D721Med (cell line): ENCODE data around the gene ART4.

Experiments used
- DNase-seq: peaks from one replicate; pipeline ENCODE4 v3.0.0; 2011; ENCODE audit warnings: low spot score; ENCODE audit not compliant: insufficient read length
- FAIRE-seq: peaks from 2 replicates; lab custom pipeline; 2011; peaks lifted over from hg19 to GRCh38; lab: Jason Lieb, UNC
- CTCF ChIP-seq: IDR thresholded peaks from 2 replicates; pipeline ENCODE4 v1.5.1; 2012; ENCODE audit warnings: mild to moderate bottlenecking, control low read depth; ENCODE audit not compliant: insufficient read depth; ENCODE audit errors: missing control alignments

Gene ART4

DNA sequence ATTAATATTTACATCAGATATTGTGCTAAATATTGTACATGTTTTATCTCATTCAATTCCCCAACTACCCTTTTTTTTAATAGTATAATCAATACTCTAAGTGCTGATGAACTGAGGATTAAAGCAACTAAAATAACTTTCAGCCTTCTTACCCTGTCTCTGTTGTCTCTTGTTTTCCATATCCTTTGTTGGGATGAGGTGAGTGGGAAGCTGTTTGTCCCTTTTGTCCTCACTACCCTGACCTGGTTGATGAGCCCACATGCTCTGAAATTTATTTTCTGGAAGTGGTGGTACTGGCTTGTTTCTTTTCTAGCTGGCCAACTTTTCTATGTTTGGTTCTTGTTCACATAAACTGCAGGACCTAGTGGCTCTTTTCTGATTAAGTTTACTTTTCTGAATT, 9.6 kb upstream of the ART4 start:
- DNase-seq (no peak), FAIRE-seq (no peak)
- TF ChIP-seq CTCF, result no peak

- no peak for FAIRE-seq
- no peak for DNase-seq
- TF ChIP-seq CTCF, result no peak
These were observed 7.8 kb upstream of the ART4 start for GRCh38 chr12:14850929-14851663.

DNA sequence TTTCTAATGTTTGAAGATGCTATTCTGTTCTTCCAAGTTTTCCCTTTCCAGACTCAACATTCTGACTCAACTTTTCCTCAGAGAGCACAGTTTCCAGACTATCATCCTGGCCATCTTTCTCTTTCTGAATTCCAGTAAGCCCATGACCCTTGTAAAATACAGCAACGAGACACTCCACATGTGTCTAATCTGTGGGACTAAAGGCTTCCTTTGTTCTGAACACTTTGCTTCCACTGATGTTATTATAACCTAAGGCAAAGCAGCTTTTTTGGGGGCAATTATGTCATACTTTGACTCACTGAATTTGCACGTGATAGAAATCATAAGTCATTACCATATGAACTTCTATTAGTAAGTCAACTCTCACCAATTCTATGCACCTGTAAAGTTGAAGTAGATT, 6.3 kb upstream of the ART4 start:
- DNase-seq, result no peak
- FAIRE-seq, result no peak

DNA sequence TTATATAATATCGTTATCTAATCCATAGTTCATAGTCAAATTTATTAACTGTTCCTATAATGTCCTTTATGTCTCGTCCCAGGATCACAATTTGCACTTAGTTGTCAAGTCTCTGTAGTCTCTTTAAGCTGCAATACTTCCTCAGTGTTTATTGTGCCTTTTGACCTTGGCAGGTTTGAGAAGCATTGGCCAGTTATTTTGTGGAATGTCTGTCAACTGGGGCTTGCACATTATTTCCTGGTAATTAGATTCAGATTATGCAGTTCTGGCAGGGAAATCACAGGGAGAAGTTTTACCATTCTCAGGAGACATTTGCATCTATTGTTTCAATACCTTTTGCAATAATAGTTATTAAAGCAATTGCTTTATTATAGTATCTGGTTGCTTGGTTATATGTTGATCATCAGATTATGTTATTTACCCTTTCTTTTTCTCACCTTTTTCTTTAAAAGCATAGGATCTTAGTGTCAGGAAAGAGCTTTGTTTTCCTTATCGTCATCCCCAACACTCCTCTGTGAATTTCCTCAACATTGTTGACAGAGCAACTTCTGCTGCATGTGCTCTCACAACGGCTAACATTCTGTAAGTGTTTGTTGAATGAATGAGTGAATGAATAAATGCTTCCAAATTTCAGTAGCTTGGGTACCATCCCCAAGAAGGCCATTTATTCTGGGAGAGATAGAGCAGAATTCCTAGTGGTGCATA, 3.7 kb upstream of the ART4 start:
- FAIRE-seq (no peak), DNase-seq (no peak)
- no peak for TF ChIP-seq CTCF

More for the DNA sequence above, 6.3 kb upstream of the ART4 start:
- TF ChIP-seq CTCF, result no peak

GRCh38 chr12:14846042-14846587, 2.8 kb upstream of the ART4 start:
- DNase-seq, result no peak
- no peak for TF ChIP-seq CTCF

DNA sequence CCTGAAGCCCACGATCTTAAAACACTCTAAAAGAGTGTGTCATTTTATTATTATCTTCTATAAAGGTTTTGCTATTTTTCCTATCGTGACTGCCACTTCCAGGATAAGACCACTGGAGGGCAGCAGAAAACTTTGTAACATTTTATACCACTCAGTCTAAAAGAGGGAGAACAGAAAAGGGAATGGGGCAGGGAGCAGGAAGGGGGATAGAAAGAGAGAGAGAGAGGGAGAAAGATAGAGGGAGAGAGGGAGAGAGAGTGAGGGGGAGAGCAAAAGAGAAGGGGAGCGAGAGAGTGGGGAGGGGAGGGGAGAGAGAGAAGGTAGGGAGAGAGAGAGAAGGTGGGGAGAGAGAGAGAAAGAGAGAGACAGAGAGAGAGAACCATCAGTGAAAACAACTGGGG, 2.0 kb upstream of the ART4 start:
- FAIRE-seq (no peak), DNase-seq (peak; percentile 23)
- TF ChIP-seq CTCF, result peak; percentile 93

More at GRCh38 chr12:14846042-14846587, 2.8 kb upstream of the ART4 start:
- no peak for FAIRE-seq
